ENCODE results near the gene PDX1. TPM values are rescaled to one million over a fixed set of nuclear protein-coding genes. Genes with fewer than 3 reads are reported as not detected.

Gene PDX1
- total RNA-seq, 1 donor from 2014 or later: not detected

Other genes starting within 250 kb of the PDX1 start
- not detected in 2 replicates for gene GSX1, start 127.5 kb upstream of the PDX1 start, total RNA-seq
- gene CDX2, start 49.3 kb downstream of the PDX1 start, total RNA-seq: not detected in 2 replicates
- not detected in 2 replicates for gene URAD, start 68.7 kb downstream of the PDX1 start, total RNA-seq
- 0.07 and 0.12 TPM in 2 replicates for gene FLT3, start 180.6 kb downstream of the PDX1 start, total RNA-seq
- 60.7 and 68.2 TPM in 2 replicates for gene PAN3, start 218.5 kb downstream of the PDX1 start, total RNA-seq

Data from activated B cell treated with CpG ODN at 0.5 μM for 24 hours (primary cell).